H1 (cell line): ENCODE results near the gene SLC25A12. TPM values are rescaled to one million over a fixed set of nuclear protein-coding genes. Genes with fewer than 3 reads are reported as not detected.

ENCODE experiments used
- CEBPB ChIP-seq: IDR thresholded peaks from 2 replicates; pipeline ENCODE4 v1.6.1; 2012; ENCODE audit warnings: low read depth, low read length
- CHD7 ChIP-seq: fragments of 300-600 bp; sonication (generic); IDR thresholded peaks from 2 replicates; pipeline ENCODE4 v1.7.1; 2012; ENCODE audit warnings: low read length, moderate library complexity, mild to moderate bottlenecking, inconsistent platforms; ENCODE audit not compliant: insufficient replicate concordance
- EZH2 ChIP-seq: fragments of 200-600 bp; sonication (generic); IDR thresholded peaks from 2 replicates; pipeline ENCODE4 v1.7.1; 2012; ENCODE audit warnings: low read depth, mild to moderate bottlenecking, moderate library complexity, low read length, inconsistent platforms; ENCODE audit not compliant: severe bottlenecking
- GABPA ChIP-seq: IDR thresholded peaks from 2 replicates; pipeline ENCODE4 v1.6.1; 2011; ENCODE audit warnings: mild to moderate bottlenecking, low read length, moderate library complexity, borderline replicate concordance; ENCODE audit not compliant: insufficient read depth
- SP1 ChIP-seq: IDR thresholded peaks from 2 replicates; pipeline ENCODE4 v1.6.1; 2011; ENCODE audit warnings: low read depth, low read length
- SP4 ChIP-seq: IDR thresholded peaks from 2 replicates; pipeline ENCODE4 v1.6.1; 2012; ENCODE audit warnings: low read length, inconsistent platforms
- TAF1 ChIP-seq: IDR thresholded peaks from 2 replicates; pipeline ENCODE4 v1.6.1; 2011; ENCODE audit warnings: mild to moderate bottlenecking, low read depth, low read length
- TAF7 ChIP-seq: optimal IDR thresholded peaks from 2 replicates; pipeline ENCODE3; 2011; ENCODE audit warnings: low read depth, mild to moderate bottlenecking, inconsistent platforms, low read length, moderate library complexity, borderline replicate concordance
- YY1 ChIP-seq: IDR thresholded peaks from 2 replicates; pipeline ENCODE4 v1.6.1; 2011; ENCODE audit warnings: low read depth, mild to moderate bottlenecking, low read length
- polyA plus RNA-seq, 7 experiments: library from polyadenylated mRNA; depleted of rRNA in 3 of 7; stranded (reverse) in 5 of 7; unstranded in 2 of 7; fragments of >200 nt in 5 of 7; fragments of 200-250 nt in 2 of 7; gene quantifications; 1 replicate in 5 of 7; 2 replicates in 1 of 7; 4 replicates in 1 of 7; pipeline versions ENCODE4 v1.2.1 to v1.2.3, GENCODE V29; 2011 to 2013; ENCODE audit warnings: missing spikeins in 2 of 7, mixed read lengths in 2 of 7
- total RNA-seq: library from RNA; stranded (reverse); fragmentation: NEBNext Ultra II Directional; extraction: Animal tissue kit (Norgen Biotek cat#: 25700); gene quantifications from 2 replicates; pipeline ENCODE4 v1.2.1, GENCODE V29; 2021

The SLC25A12 gene
- total and polyA plus RNA-seq, 2 of the 8 experiments (the other 6 are each of a cell fraction or from before 2014, with no cell fraction given), result 7.7 to 10.2 TPM

DNA sequence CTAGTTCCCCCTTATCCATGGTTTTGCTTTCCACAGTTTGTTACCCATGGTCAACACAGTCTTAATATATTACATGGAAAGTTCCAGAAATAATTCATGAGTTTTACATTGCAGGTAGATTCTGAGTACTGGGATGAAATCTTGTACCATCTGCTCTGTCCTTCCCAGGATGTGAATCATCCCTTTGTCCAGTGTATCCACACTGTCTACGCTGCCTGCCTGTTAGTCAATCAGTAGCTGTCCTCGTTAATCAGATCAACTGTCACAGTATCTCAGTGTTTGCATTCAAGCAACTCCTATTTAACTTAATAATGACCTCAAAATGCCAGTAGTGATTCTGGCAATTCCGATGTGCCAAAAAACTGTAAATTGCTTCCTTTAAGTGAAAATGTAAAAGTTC, 130.4 kb downstream of the SLC25A12 start (continued):
- TF ChIP-seq CHD7, result no peak
- TF ChIP-seq YY1, result no peak
- no peak for TF ChIP-seq CEBPB
- no peak for TF ChIP-seq TAF1
- no peak for TF ChIP-seq EZH2
- no peak for TF ChIP-seq GABPA
- no peak for TF ChIP-seq SP4
- no peak for TF ChIP-seq TAF7
- TF ChIP-seq SP1, result no peak
